CD4-positive, alpha-beta T cell treated with Interleukin-6 for 4 hours (primary cell): ENCODE results near the gene CAAP1.
"Not testable (repeated sequence)": the region's sequence is repeated elsewhere in the genome, so short reads cannot be mapped to it uniquely, and the experiment has no call there.

Experiments used
- DNase-seq: peaks from one replicate; pipeline ENCODE4 v3.0.0-alpha.2; 2020; ENCODE audit warnings: mixed read lengths

Gene CAAP1

GRCh38 chr9:26828391-26828955 is 64.1 kb downstream of the CAAP1 start:
- DNase-seq = not testable (repeated sequence)

DNA sequence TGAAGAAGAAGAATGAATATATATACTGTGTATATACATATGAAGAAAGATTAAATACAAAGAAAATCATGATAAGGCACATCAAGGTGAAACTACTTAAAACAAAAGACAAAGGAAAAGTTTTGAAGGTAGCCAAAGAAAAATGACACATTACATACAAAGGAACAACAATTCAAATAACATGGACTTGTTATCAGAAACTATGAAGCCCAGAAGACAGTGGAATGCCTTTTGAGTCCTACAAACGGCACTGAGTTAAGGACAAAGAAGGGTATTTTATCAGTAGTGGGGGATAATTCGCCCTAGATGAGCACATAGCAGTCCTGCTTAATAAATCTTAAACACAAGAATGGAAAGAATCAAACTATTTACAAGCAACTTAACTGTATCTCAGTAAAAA is 77.8 kb downstream of the CAAP1 start:
- DNase-seq = no peak

- DNase-seq = no peak
These were observed 79.4 kb downstream of the CAAP1 start for GRCh38 chr9:26813247-26813646.

- DNase-seq = no peak
These were observed 80.4 kb downstream of the CAAP1 start for GRCh38 chr9:26812217-26812616.

DNA sequence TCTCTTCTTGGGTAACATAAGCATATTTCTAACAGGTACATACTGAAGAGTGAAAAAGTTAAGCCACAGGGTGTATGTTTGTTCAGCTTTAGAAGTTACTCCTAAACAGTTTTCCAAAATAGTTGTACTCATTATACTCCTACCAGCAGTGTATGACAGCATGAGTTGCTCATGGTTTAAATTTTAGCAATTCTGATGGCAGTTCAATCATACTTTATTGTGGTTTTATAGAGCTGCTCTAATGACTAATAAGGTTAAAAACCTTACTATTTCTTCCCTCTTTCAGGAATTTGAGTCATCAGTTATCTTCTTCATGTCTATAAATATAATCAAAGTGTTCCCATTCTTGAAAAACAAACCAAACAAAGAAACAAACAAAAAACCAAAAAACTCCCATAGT is 81.5 kb downstream of the CAAP1 start:
- no peak for DNase-seq

- no peak for DNase-seq
These were observed 82.8 kb downstream of the CAAP1 start for GRCh38 chr9:26809795-26810194.

DNA sequence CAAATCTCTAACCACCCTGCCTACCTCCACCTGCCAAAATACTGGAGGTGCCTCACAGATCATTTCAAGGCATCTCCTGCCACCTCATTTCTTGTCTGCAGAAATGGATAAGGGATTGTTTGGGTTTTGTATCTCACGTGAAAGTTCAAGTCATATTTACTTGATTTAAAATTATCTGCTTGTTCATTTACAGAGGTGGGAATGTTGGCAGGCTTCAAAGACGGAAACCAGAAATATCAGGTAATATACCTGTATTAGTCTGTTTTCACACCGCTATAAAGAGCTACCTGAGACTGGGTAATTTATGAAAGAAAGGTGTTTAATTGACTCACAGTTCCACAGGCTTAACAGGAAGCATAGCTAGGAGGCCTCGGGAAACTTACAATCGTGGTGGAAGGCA is 85.4 kb downstream of the CAAP1 start:
- DNase-seq = no peak

DNA sequence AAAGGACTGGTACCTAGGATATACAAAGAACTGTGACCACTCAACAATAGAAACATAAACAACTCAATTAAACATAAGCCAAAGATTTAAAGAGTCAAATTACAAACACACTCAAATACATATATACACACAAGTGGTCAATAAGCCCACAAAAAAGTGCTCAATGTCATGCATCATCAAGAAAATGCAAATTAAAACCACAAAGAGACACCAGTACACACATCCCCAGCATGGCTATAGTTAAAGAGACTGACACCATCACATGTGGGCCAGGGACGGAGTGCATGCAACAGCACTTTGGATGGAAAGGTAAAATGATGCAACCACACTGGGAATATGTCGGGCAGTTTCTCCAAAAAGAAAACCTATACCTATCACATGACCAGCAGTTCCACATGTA is 89.7 kb downstream of the CAAP1 start:
- DNase-seq = no peak

- DNase-seq = no peak
These were observed 90.8 kb downstream of the CAAP1 start for GRCh38 chr9:26801772-26802171.

GRCh38 chr9:26800322-26800721 is 92.3 kb downstream of the CAAP1 start:
- no peak for DNase-seq

DNA sequence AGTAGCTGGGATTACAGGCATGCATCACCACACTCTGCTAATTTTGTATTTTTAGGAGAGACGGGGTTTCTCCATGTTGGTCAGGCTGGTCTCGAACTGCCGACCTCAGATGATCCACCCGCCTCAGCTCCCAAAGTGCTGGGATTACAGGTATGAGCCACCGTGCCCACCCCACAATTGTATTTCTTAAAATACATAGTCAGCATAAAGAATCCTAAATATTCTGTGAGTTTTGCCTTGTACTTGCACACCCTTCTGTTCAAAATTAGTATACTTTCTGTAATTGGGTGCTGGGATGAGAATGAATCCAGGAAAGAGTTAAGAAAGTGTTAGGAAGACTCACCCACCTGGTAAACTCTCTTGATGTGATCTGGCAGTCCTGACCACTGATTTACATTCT is 101.3 kb downstream of the CAAP1 start:
- no peak for DNase-seq
